ENCODE measurements around the gene YTHDF2.

Gene YTHDF2

GRCh38 chr1:28803662-28804061 is 66.9 kb downstream of the YTHDF2 start:
- no peak for DNase-seq

DNA sequence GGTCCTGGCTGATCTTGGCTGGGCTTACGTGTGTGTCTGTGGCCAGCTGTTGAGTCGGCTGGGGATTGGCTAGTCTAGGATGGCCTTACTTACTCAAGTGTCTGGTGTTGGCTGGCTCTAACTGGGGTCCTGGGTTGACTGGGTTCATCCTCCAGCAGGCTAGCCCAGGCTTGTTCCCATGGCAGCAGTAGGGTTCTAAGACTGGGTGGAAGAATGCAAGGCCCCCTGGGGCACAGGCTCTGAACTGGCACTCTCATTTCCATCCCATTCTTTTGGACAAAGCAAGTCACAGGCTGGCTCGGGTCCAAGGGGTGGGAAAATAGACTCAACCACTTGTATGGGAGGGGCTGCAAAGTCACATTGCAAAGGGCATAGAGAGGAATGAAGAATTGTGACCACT is 67.3 kb downstream of the YTHDF2 start:
- DNase-seq: no peak

DNA sequence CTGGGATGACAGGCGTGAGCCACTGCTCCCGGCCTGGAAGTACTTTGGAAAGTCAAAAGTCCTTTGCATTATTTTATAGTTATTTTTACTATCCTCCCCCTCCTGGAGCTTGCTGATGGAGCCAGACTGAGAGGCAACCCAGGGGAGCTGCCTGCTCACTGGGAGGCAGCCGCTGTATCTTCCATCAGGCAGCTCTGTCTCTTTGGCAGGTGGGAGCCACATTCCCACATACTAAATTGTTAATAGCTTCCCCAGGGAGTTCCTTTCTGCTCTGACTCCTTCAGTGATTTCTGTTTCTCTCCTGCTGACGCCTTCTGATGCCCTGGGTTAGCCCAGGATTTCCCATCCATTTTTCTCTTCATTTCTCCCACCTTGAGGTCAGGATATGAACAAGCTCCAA is 70.3 kb downstream of the YTHDF2 start:
- no peak for DNase-seq

GRCh38 chr1:28807986-28808385 is 71.2 kb downstream of the YTHDF2 start:
- DNase-seq: no peak

DNA sequence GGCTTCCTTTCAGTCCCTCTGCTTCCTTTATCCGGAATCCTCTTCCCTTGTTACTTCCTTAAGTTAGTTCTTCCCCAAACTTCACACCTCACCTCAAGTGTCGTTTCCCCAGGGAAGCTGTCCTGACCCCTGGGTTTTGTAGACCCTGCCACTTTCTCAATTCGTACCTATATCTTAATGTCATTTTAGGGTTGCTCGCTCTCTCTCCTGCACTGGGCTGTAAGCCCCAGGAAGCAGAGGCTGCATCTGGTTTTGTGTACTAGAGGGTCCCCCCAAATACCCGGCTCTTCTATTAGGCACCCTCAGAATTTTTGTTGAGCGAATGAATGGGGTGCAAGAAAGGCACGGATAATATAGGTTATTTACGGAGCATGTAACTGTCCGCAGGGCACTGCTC is 74.6 kb downstream of the YTHDF2 start:
- no peak for DNase-seq

DNA sequence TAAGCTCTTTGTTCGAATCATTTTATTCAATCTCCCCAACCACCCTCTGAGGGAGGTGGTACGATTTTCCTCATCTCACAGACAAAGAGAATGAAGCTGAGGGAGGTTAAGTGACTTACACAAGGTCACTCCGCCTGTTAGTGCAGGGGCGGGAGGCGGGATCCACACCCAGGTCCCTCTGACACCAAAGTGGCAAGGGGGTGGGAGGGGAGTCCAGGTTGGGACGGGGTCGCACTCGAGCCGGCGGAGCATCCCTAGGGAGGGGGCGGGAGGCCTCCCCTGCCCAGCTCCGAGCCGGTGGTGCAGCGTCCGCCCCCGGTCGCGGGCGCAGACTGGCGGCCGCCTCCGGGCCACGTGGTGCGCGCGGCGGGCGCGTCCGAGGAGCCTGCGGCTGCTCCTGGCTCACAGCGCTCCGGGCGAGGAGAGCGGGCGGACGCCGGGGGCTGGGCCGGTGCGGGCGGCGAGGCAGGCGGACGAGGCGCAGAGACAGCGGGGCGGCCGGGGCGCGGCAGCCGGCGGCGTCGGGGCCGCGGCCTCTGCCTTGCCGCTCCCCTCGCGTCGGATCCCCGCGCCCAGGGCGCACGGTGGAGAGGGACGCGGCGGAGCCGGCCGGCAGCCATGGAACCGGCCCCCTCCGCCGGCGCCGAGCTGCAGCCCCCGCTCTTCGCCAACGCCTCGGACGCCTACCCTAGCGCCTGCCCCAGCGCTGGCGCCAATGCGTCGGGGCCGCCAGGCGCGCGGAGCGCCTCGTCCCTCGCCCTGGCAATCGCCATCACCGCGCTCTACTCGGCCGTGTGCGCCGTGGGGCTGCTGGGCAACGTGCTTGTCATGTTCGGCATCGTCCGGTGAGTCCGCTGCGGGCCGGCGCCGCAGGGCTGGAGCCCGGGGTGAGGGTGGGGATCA is 75.3 kb downstream of the YTHDF2 start, which contains the start of gene OPRD1:
Gene OPRD1, plus strand, starts transcription at position 405 of the 903 bp plus-strand sequence. Its CDS starts 214 bp downstream, at position 619.
- DNase-seq: no peak

- peak; percentile 58 for DNase-seq
Observed at GRCh38 chr1:28812669-28813468, 76.1 kb downstream of the YTHDF2 start.

GRCh38 chr1:28813931-28814465 is 77.3 kb downstream of the YTHDF2 start:
- no peak for DNase-seq

DNA sequence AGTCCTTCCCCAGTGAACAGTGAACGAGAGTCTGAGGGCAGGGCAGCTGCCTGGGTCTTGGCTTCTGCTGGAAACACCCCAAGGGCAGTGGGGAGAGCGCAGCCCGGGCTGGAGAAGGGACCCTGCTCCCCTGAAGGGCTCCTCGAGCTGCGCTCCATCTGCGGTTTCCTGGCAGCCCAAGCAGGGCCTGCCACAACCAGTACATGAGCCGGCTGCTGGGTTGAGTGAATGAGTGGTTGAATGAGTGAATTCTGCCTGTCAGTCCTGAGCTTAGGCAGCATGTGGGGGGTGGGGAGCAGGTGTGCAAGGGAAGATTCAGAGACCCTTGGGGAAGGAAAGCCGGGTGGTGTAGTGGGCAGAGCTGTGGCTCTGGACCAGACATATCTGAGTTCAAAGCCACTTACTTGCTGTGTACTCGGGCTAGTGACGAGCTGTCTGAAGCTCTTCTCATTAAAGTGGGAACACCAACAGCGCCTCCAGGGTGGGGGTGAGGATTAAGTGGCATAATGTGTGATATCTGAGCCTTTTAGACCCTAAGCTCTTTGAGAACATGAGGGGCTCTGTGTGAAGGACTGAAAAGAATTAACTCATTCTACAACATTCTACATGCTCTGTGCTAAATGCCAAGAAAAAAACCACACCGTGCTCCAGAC is 78.9 kb downstream of the YTHDF2 start:
- no peak for DNase-seq

DNA sequence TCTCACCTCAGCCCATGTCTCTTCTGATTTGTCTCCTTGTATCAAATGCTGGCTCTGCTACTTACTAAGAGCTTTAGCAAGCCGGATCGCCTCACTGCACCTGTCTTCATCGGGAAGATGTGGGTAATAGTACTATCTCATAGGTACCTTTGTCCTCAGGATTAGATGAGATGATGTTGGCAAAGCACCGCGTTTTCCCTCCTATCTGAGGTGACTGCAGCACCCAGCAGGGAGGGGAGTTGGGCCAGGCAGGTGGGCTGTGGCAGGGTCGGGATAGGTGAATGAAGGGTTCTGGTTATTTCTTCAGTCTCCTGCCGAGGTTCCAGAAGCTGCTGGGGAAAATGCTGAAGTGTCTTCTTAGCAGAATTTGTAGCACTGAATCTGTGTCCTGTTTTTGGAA is 80.4 kb downstream of the YTHDF2 start:
- no peak for DNase-seq

- DNase-seq: no peak
Observed at GRCh38 chr1:28819020-28819419, 82.3 kb downstream of the YTHDF2 start.

All from NCI-H1417 treated with DMSO at 0.1 percent for 48 hours (cell line).